VCaP (cell line): ENCODE measurements around the gene CA12.
A peak's percentile ranks its signal among the peaks of the same experiment; 100 is the strongest.

Experiments
- H3K27ac ChIP-seq: fragments of 450-650 bp; 2 replicates; pipeline ENCODE4 v1.5.1; 2017
- CTCF ChIP-seq: fragments of 450-650 bp; conservative IDR thresholded peaks from 2 replicates; pipeline ENCODE4 v1.5.1; 2017; ENCODE audit warnings: mild to moderate bottlenecking, moderate library complexity

CA12 gene

GRCh38 chr15:63401714-63402497, 20.3 kb upstream of the CA12 start:
- TF ChIP-seq CTCF = no peak
- peak overlapping the region; percentile 88 for H3K27ac ChIP-seq

- no peak for TF ChIP-seq CTCF
- no peak overlapping the region for H3K27ac ChIP-seq
These were observed 19.4 kb upstream of the CA12 start for GRCh38 chr15:63401078-63401477.

- TF ChIP-seq CTCF = no peak
- H3K27ac ChIP-seq = no peak overlapping the region
These were observed 16.8 kb upstream of the CA12 start for GRCh38 chr15:63398456-63398855.

- TF ChIP-seq CTCF = no peak
- H3K27ac ChIP-seq = peak overlapping the region; percentile 27; the same call in 1 of the 2 replicates
These were observed 14.7 kb upstream of the CA12 start for GRCh38 chr15:63396152-63396928.

GRCh38 chr15:63395730-63396151, 14.1 kb upstream of the CA12 start:
- TF ChIP-seq CTCF = no peak
- peak overlapping the region; percentile 27; the same call in 1 of the 2 replicates for H3K27ac ChIP-seq

GRCh38 chr15:63392361-63393009, 10.8 kb upstream of the CA12 start:
- peak overlapping the region; percentile 59 for H3K27ac ChIP-seq
- no peak for TF ChIP-seq CTCF

GRCh38 chr15:63391669-63392360, 10.2 kb upstream of the CA12 start:
- H3K27ac ChIP-seq = peak overlapping the region; percentile 59
- no peak for TF ChIP-seq CTCF
